Type B pancreatic cell (in vitro differentiated cells): ENCODE results near the gene C15orf61. TPM values are rescaled to one million over a fixed set of nuclear protein-coding genes. Genes with fewer than 3 reads are reported as not detected.

ENCODE experiments used
- DNase-seq: peaks from one replicate; pipeline ENCODE4 v3.0.0; 2021; ENCODE audit warnings: mixed read lengths; ENCODE audit not compliant: unreplicated experiment; ENCODE audit errors: extremely low spot score
- H3K27ac Mint-ChIP-seq: 2 replicates; pipeline ENCODE4 v1.8.0; 2021; ENCODE audit warnings: mild to moderate bottlenecking, mixed read lengths
- H3K27me3 Mint-ChIP-seq: 2 replicates; pipeline ENCODE4 v1.8.0; 2021; ENCODE audit warnings: mixed read lengths
- H3K36me3 Mint-ChIP-seq: 2 replicates; pipeline ENCODE4 v1.8.0; 2021; ENCODE audit warnings: mixed read lengths
- H3K4me1 Mint-ChIP-seq: one replicate; pipeline ENCODE4 v1.8.0; 2021; ENCODE audit warnings: mixed read lengths; ENCODE audit not compliant: unreplicated experiment
- H3K4me3 Mint-ChIP-seq: 2 replicates; pipeline ENCODE4 v1.8.0; 2021; ENCODE audit warnings: mild to moderate bottlenecking, mixed read lengths
- H3K9me3 Mint-ChIP-seq: 2 replicates; pipeline ENCODE4 v1.8.0; 2021; ENCODE audit warnings: mixed read lengths
- total RNA-seq: library from RNA; stranded (reverse); gene quantifications from 2 replicates; pipeline ENCODE4 v1.2.1, GENCODE V29; 2021; ENCODE audit warnings: low replicate concordance
- TF ChIP-seq, protein P1 (sequence below): fragments of 200-600 bp; sonication (generic); conservative IDR thresholded peaks from 2 replicates; pipeline ENCODE4 v1.5.0; 2021; ENCODE audit warnings: antibody characterized with exemption, mild to moderate bottlenecking

C15orf61 gene
- total RNA-seq, 1 donor from 2014 or later: 6.7 TPM

DNA sequence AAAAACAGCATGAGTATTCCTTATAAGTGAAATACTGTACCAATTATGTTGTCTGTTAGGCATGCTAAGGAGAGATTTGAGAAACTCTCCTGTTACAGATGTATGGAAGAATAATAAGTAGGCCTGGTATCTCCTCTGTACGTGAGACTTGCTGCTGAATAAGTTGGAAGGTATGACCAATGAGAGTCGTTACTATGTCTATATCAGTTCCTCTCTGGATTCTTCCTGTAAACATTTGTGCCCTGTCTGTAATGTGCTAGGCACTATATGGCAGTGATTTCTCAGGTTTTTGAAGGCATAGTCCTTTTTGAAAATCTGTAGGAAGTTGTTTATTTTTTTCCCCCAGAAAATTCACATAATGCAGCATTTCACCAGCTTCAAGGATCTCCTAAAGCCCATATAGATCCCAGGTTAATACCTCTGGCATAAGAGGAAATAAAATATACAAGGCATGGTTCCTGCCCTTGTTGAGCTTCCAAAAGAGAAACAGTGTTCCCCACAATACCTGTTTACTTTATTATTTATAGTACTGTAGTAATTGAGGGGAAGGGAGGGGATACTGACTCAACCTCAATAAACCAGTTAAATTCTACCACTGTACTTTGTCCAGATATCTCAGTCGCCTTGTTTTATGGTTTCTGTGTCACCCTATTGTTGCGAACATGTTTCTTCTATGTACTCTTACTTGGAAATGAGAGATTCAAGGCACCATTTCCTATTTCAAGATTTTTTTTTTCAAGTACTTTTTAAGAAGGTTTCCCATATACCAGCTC is 50.1 kb downstream of the C15orf61 start:
- H3K36me3 Mint-ChIP-seq: peaks cover 22% of the 10 kb centered on the region
- TF ChIP-seq, protein P1, sequence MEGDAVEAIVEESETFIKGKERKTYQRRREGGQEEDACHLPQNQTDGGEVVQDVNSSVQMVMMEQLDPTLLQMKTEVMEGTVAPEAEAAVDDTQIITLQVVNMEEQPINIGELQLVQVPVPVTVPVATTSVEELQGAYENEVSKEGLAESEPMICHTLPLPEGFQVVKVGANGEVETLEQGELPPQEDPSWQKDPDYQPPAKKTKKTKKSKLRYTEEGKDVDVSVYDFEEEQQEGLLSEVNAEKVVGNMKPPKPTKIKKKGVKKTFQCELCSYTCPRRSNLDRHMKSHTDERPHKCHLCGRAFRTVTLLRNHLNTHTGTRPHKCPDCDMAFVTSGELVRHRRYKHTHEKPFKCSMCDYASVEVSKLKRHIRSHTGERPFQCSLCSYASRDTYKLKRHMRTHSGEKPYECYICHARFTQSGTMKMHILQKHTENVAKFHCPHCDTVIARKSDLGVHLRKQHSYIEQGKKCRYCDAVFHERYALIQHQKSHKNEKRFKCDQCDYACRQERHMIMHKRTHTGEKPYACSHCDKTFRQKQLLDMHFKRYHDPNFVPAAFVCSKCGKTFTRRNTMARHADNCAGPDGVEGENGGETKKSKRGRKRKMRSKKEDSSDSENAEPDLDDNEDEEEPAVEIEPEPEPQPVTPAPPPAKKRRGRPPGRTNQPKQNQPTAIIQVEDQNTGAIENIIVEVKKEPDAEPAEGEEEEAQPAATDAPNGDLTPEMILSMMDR: no peak
- H3K9me3 Mint-ChIP-seq: no peaks in the 10 kb centered on the region
- H3K4me1 Mint-ChIP-seq: peaks cover 32% of the 10 kb centered on the region
- DNase-seq: no peak
- H3K27me3 Mint-ChIP-seq: no peaks in the 10 kb centered on the region
- H3K27ac Mint-ChIP-seq: no peak overlapping the region
- H3K4me3 Mint-ChIP-seq: no peak overlapping the region

DNA sequence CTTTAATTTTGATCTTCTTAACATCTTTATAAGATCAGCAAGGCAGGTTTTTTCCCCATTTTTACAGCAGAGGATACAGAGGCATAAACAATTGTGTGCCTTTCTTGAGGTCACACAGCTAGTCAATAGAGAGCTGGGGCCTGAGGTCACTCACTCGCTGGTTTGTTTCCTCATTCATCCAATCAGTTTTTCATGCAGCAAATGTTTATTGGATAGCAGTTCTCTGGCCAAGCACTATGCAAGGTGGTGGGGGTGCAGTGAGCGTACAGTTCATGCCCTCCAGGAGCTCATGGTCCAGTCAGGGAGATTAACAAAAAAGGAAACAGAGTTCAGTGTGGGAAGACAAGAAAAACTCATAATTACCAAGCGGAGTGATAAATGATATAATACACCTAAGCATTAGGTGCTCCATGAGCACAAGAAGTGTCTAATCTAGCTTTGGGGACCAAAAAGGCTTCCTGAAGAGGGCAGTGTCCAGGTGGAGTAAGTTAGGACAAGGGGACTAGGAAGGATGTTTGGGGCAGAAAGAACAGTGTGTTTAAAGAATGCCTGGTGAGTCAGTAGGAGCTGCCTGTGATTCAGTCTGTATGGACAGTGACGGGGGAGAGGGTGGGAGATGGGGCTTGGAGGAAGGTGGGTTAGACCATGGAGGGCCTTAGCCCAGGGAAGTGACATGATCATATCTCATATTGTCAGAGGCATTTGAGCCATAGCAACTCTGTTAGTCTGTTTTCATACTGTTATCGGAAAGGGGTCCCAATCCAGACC is 50.9 kb downstream of the C15orf61 start:
- peaks cover 32% of the 10 kb centered on the region for H3K4me1 Mint-ChIP-seq
- TF ChIP-seq, protein P1: no peak
- peaks cover 22% of the 10 kb centered on the region for H3K36me3 Mint-ChIP-seq

DNA sequence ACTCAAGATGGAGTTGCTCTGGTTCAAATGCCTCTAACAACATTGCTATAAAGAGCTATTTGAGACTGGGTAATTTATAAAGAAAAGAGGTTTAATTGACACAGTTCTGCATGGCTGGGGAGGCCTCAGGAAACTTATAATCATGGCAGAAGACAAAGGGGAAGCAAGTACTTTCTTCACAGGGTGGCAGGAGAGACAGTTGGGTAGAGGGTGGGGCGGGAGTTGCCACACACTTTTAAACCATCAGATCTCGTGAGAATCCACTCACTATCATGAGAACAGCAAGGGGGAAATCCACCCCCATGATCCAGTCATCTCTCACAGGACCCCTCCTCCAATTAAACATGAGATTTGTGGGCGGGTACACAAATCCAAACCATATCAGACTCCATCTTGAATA is 52.3 kb downstream of the C15orf61 start:
- no peaks in the 10 kb centered on the region for H3K27me3 Mint-ChIP-seq
- H3K9me3 Mint-ChIP-seq: no peaks in the 10 kb centered on the region
- H3K4me3 Mint-ChIP-seq: no peak overlapping the region
- no peak for DNase-seq
- peaks cover 27% of the 10 kb centered on the region for H3K4me1 Mint-ChIP-seq
- no peak overlapping the region for H3K27ac Mint-ChIP-seq
- peaks cover 18% of the 10 kb centered on the region for H3K36me3 Mint-ChIP-seq
- TF ChIP-seq, protein P1: no peak

More for the DNA sequence above, 50.9 kb downstream of the C15orf61 start:
- Mint-ChIP-seq H3K27me3 (no peaks in the 10 kb centered on the region), H3K9me3 (no peaks in the 10 kb centered on the region), H3K27ac (peak overlapping the region; percentile 29), H3K4me3 (no peak overlapping the region)
- DNase-seq: no peak

DNA sequence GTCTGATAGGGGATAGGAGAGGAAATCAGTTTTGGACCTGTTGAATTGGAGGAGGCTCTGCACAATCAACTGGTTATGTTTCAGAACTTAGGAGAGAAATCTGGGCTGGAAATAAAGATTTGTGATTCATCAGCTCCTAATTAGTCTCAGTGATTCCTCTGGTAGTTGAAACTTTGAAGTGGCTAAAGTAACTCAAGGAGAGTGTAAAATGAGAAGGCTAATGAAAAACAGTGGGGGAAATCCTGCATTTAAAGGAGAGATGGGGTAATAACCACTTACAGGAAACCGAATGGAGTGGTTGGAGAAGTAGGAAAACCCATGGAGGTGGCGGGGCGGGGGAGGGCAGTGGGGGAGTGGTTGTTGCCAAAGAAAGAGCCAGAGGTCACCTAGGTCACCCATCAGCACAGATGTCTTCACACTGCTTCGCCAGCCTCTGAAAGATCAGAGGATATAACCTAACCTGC is 54.1 kb downstream of the C15orf61 start:
- H3K36me3 Mint-ChIP-seq: peaks cover 14% of the 10 kb centered on the region
- TF ChIP-seq, protein P1: no peak
- peaks cover 19% of the 10 kb centered on the region for H3K4me1 Mint-ChIP-seq
- no peaks in the 10 kb centered on the region for H3K27me3 Mint-ChIP-seq
- no peaks in the 10 kb centered on the region for H3K9me3 Mint-ChIP-seq
- H3K27ac Mint-ChIP-seq: no peak overlapping the region
- DNase-seq: no peak
- no peak overlapping the region for H3K4me3 Mint-ChIP-seq

DNA sequence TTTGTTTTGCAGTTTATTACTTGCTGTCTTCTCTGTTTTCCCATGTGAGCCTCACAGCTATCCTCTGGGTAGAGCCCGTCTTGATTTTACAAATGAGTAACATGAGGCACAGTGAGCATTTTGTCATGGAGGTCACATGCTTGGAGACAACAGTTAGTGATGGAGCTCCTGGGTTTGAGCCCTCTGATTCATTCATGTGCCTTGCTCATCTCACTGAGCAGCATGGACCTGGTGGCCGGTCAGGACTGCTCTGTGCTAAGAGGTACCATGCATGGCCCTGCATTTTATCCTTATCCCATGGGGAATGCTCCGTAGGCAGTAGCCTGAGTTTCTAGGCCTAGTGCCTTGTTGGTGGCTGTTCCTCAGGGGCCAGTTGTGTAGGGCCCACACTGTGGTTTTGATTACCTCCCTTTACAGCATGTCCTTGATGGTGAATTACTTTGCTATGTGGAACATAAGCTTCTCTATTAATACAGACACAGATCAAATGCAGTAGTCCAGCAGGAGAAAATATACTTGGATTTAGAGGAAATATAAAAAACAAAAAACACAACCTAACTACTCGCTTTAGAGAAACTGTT is 57.2 kb downstream of the C15orf61 start:
- Mint-ChIP-seq H3K4me1 (peaks cover 11% of the 10 kb centered on the region), H3K27me3 (no peaks in the 10 kb centered on the region), H3K9me3 (no peaks in the 10 kb centered on the region), H3K27ac (no peak overlapping the region), H3K4me3 (no peak overlapping the region), H3K36me3 (peaks cover under 1% of the 10 kb centered on the region)
- TF ChIP-seq, protein P1: no peak
- no peak for DNase-seq
